Measurements from ENCODE around the gene SLC46A1. TPM values are rescaled to one million over a fixed set of nuclear protein-coding genes. Genes with fewer than 3 reads are reported as not detected.

Gene SLC46A1
- total RNA-seq, 8 experiments from 2014 or later = 6.5 to 19.3 (median 11.0) TPM

- Histone ChIP-seq H3K4me1 (replicated peaks in 1 of 2) (peaks cover 4 to 10% of the 10 kb centered on the region in 2 donors), H3K4me3 (peak within 1 kb of the TSS; percentile 69 to 96 (median 79)), H3K27ac (peak within 1 kb of the TSS; percentile 76 to 92)
- WGBS, 10 experiments = 1% methylated on average over 18 of the region's 80 CpGs; no CpG with 5 or more reads in 9 of the 10 experiments
- in situ Hi-C loops (cut with MboI; ENCODE audit: low pct_unique_long_range_greater_than_20kb in 2 of 9, low sequenced_read_pairs in 9 of 9, unreplicated experiment in 9 of 9) = no loop called here
- peak; percentile 97 to 99 (median 99) for ATAC-seq (replicated peaks in 6 of 8)
These were observed 48.7 kb downstream of the SLC46A1 start, which contains the start of gene POLDIP2 for GRCh38 chr17:28357061-28357900. Gene POLDIP2, minus strand, starts transcription at chr17:28357527. Its CDS starts 79 bp downstream, at chr17:28357448.

GRCh38 chr17:28350271-28350670 lies 55.7 kb downstream of the SLC46A1 start:
- WGBS, 10 experiments = 93 to 100% (median 98%) methylated on average over 1 to 7 of the region's 7 CpGs; no CpG with 5 or more reads in 3 of the 10 experiments
- Histone ChIP-seq H3K4me1 (replicated peaks in 1 of 2) (no peaks in the 10 kb centered on the region), H3K4me3 (no peak overlapping the region), H3K27ac (no peak overlapping the region)
- in situ Hi-C loops (cut with MboI; ENCODE audit: low pct_unique_long_range_greater_than_20kb in 2 of 9, low sequenced_read_pairs in 9 of 9, unreplicated experiment in 9 of 9) = no loop called here
- no peak for ATAC-seq (replicated peaks in 6 of 8)

- no peak for ATAC-seq (replicated peaks in 6 of 8)
- in situ Hi-C loops (cut with MboI; ENCODE audit: low pct_unique_long_range_greater_than_20kb in 2 of 9, low sequenced_read_pairs in 9 of 9, unreplicated experiment in 9 of 9) = no loop called here
- Histone ChIP-seq H3K4me1 (replicated peaks in 1 of 2) (no peaks in the 10 kb centered on the region), H3K4me3 (no peak overlapping the region), H3K27ac (no peak overlapping the region)
- WGBS, 10 experiments = 93% methylated on average over 3 of the region's 3 CpGs; no CpG with 5 or more reads in 9 of the 10 experiments
These were observed 57.0 kb downstream of the SLC46A1 start for GRCh38 chr17:28348979-28349378.

- H3K4me3 ChIP-seq = no peak overlapping the region
- ATAC-seq (replicated peaks in 6 of 8) = peak in 4 of 8 experiments; percentile 3 to 89 (median 76)
- WGBS, 10 experiments = 13 to 100% (median 68%) methylated on average over 1 to 3 of the region's 8 CpGs; no CpG with 5 or more reads in 2 of the 10 experiments
- no peak overlapping the region for H3K27ac ChIP-seq
- H3K4me1 ChIP-seq (replicated peaks in 1 of 2) = no peaks in the 10 kb centered on the region
- in situ Hi-C loops (cut with MboI; ENCODE audit: low pct_unique_long_range_greater_than_20kb in 2 of 9, low sequenced_read_pairs in 9 of 9, unreplicated experiment in 9 of 9) = no loop called here
These were observed 58.6 kb downstream of the SLC46A1 start for GRCh38 chr17:28347261-28347891.

- in situ Hi-C loops (cut with MboI; ENCODE audit: low pct_unique_long_range_greater_than_20kb in 2 of 9, low sequenced_read_pairs in 9 of 9, unreplicated experiment in 9 of 9) = no loop called here
- ATAC-seq (replicated peaks in 6 of 8) = peak in 4 of 8 experiments; percentile 3 to 42 (median 26)
- no peak overlapping the region for H3K27ac ChIP-seq
- H3K4me1 ChIP-seq (replicated peaks in 1 of 2) = no peaks in the 10 kb centered on the region
- WGBS, 10 experiments = 57 to 88% (median 80%) methylated on average over 1 to 7 of the region's 7 CpGs
- no peak overlapping the region for H3K4me3 ChIP-seq
These were observed 59.2 kb downstream of the SLC46A1 start for GRCh38 chr17:28346746-28347246.

GRCh38 chr17:28346199-28346580 lies 59.8 kb downstream of the SLC46A1 start:
- no peak for ATAC-seq (replicated peaks in 6 of 8)
- 40 to 100% (median 68%) methylated on average over 1 to 2 of the region's 2 CpGs; no CpG with 5 or more reads in 2 of the 10 experiments for WGBS, 10 experiments
- H3K27ac ChIP-seq = no peak overlapping the region
- in situ Hi-C loops (cut with MboI; ENCODE audit: low pct_unique_long_range_greater_than_20kb in 2 of 9, low sequenced_read_pairs in 9 of 9, unreplicated experiment in 9 of 9) = no loop called here
- H3K4me3 ChIP-seq = no peak overlapping the region
- no peaks in the 10 kb centered on the region for H3K4me1 ChIP-seq (replicated peaks in 1 of 2)

GRCh38 chr17:28345419-28346198 lies 60.4 kb downstream of the SLC46A1 start:
- peak in 2 of 8 experiments; percentile 7 for ATAC-seq (replicated peaks in 6 of 8)
- 76 to 100% (median 92%) methylated on average over 1 to 8 of the region's 13 CpGs for WGBS, 10 experiments
- Histone ChIP-seq H3K4me1 (replicated peaks in 1 of 2) (no peaks in the 10 kb centered on the region), H3K4me3 (no peak overlapping the region), H3K27ac (no peak overlapping the region)
- in situ Hi-C loops (cut with MboI; ENCODE audit: low pct_unique_long_range_greater_than_20kb in 2 of 9, low sequenced_read_pairs in 9 of 9, unreplicated experiment in 9 of 9) = no loop called here

Other genes with a start within 250 kb of the SLC46A1 start
- 10 to 100 TPM; 17.5 to 93.4 (median 28.5) TPM for gene TMEM97, start 87.0 kb downstream of the SLC46A1 start, total RNA-seq
- gene IFT20, start 70.7 kb downstream of the SLC46A1 start, total RNA-seq = 100 to 1,000 TPM in 3 of 8 experiments, 10 to 100 TPM in 5; 30.7 to 106 (median 64.0) TPM
- 10 to 100 TPM; 20.8 to 69.2 (median 24.8) TPM for gene TNFAIP1, start 70.5 kb downstream of the SLC46A1 start, total RNA-seq
- gene POLDIP2, start 48.7 kb downstream of the SLC46A1 start, total RNA-seq = 10 to 100 TPM; 34.5 to 97.9 (median 63.9) TPM
- under 1 TPM in 2 of 8 experiments, not detected in 6; 0.52 to 0.66 TPM for gene SEBOX, start 41.0 kb downstream of the SLC46A1 start, total RNA-seq
- gene VTN, start 35.9 kb downstream of the SLC46A1 start, total RNA-seq = 10 to 100 TPM in 1 of 8 experiments, under 1 TPM in 7; 0.40 to 12.0 (median 0.74) TPM
- 10 to 100 TPM in 5 of 8 experiments, 1 to 10 TPM in 3; 2.0 to 21.7 (median 10.1) TPM for gene SARM1, start 34.5 kb downstream of the SLC46A1 start, total RNA-seq
- under 1 TPM in 4 of 8 experiments, not detected in 4; 0.09 to 1.00 (median 0.40) TPM for gene SLC13A2, start 67.4 kb upstream of the SLC46A1 start, total RNA-seq
- under 1 TPM in 5 of 8 experiments, not detected in 3; 0.08 to 0.73 (median 0.66) TPM for gene FOXN1, start 100.1 kb upstream of the SLC46A1 start, total RNA-seq
- 10 to 100 TPM; 12.6 to 77.8 (median 39.2) TPM for gene UNC119, start 146.4 kb upstream of the SLC46A1 start, total RNA-seq
- 10 to 100 TPM; 39.0 to 56.7 (median 49.2) TPM for gene PIGS, start 165.3 kb upstream of the SLC46A1 start, total RNA-seq
- gene ALDOC, start 170.7 kb upstream of the SLC46A1 start, total RNA-seq = 100 to 1,000 TPM in 1 of 8 experiments, 10 to 100 TPM in 7; 15.3 to 104 (median 33.1) TPM
- gene SPAG5, start 192.8 kb upstream of the SLC46A1 start, total RNA-seq = 10 to 100 TPM in 4 of 8 experiments, 1 to 10 TPM in 4; 2.3 to 65.8 (median 9.8) TPM
- 10 to 100 TPM in 6 of 8 experiments, 1 to 10 TPM in 2; 4.0 to 34.1 (median 15.6) TPM for gene RSKR, start 208.0 kb upstream of the SLC46A1 start, total RNA-seq
- 100 to 1,000 TPM in 2 of 8 experiments, 10 to 100 TPM in 6; 36.7 to 124 (median 57.8) TPM for gene BLTP2, start 238.9 kb upstream of the SLC46A1 start, total RNA-seq